A673 (cell line): Measurements from ENCODE around the gene CLCNKB.

Source experiments
- CTCF ChIP-seq: fragments of 300-800, 200-600 bp; sonication (generic); conservative IDR thresholded peaks from 2 replicates; pipeline ENCODE4 v1.5.1; 2017; ENCODE audit warnings: low read depth, mild to moderate bottlenecking, antibody characterized with exemption, low read length, moderate library complexity, mixed read lengths
- EZH2 ChIP-seq: fragments of 200-600 bp; sonication (generic); IDR thresholded peaks from 2 replicates; pipeline ENCODE4 v1.6.1; 2017; ENCODE audit warnings: borderline replicate concordance, low read depth, mild to moderate bottlenecking, mixed read lengths, antibody characterized with exemption, low read length; ENCODE audit not compliant: poor library complexity, severe bottlenecking

DNA sequence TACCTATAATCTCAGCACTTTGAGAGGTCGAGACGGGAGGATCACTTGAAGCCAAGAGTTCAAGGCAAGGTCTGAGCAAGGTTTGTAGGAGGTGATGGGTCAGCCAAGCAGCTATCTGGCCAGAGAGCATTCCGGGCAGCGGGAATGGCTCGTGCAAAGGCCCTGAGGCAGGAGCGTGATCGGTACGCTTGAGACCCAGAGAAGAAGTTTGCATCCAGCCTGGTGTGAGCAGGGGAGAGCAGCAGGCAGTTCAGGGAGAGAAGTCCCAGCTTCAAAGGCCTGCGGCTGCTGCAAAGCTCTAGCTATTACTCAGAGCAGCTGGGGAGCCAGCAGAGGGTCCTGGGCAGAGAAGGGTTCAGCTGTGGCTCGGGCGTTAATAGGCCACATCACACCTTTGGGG is 44.7 kb upstream of the CLCNKB start:
- TF ChIP-seq EZH2, result no peak
- TF ChIP-seq CTCF, result no peak
